Measurements from ENCODE around the gene TRIM65.

DNA sequence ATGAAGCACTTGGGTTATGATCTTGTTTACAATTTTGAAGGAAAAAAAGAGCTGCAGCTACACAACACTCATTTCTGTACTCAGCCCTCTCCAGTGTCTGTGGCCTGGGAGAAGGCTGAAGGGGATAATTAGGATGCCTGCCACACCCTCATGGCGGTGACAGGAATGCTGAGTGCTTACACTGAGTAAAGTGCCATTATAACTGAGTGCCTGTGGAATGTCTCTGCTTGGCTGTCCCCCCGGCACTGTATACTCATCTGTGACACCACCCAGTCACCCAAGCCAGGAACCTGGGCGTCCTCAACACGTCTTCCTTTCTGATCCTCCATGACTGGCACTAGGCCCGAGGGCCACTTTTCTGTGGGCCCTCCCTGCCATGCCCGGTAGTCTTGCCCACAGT, 11.4 kb upstream of the TRIM65 start:
- TF ChIP-seq ZNF274 (IDR thresholded peaks at IDR 0.05; ENCODE audit: low read depth, low read length) (no peak), YY1 (IDR thresholded peaks at IDR 0.05; ENCODE audit: insufficient read depth, insufficient read length) (no peak), SUZ12 (IDR thresholded peaks at IDR 0.05; ENCODE audit: extremely low read depth, insufficient read depth, insufficient read length) (no peak)
